Measurements from ENCODE around the gene DTNBP1.

Gene DTNBP1

DNA sequence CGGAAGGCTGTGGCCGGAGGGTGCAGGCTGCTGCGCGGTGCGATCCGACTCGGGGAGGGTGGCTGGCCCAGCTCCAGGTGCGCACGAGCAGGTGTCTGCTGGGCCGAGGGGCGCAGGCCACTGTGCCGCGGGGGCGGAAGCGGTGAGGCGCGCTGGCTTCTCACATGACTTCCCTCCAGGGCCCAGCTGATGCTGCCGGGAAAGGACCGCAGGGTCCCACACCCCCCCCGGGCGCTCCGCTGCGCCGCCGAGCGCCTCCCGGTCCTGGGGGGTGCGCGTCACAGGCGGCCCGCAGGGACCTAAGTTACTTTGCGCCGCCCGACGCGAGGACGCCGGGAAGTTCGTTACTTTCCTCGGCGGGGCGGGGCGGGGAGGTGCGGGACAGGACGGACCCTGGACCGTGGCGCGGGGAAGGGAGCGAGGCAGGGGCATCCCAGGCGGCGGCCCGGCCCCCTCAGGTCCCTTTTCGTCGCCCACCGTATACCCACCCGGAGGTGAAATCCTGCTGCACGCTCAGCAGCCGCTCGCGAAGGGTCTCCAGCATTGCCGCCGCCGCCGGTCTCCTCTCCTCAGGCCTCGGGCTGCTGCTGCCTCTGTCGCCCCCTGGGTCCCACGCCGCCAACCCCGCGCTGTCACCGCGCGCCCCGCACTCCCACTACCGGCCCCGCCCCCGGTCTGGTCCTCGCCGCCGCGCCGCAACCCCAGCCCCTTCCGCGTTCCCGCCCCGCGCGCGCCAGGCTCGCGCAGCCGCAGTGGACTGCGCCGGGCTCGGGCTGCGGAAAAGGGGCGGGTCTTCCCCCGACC, at the start of gene DTNBP1:
Gene DTNBP1, minus strand, starts transcription at position 703 of the 804 bp plus-strand sequence. Its CDS starts 159 bp downstream, at position 544.
- Histone ChIP-seq H3K36me3 (no peaks in the 10 kb centered on the region), H3K4me1 (peaks cover 0 to 11% (median 4%) of the 10 kb centered on the region in 4 donors), H3K9me3 (no peaks in the 10 kb centered on the region), H3K27me3 (no peaks in the 10 kb centered on the region), H3K4me3 (peak within 1 kb of the TSS; percentile 88 to 100), H3K27ac (peak within 1 kb of the TSS; percentile 79 to 93)
- peak; percentile 80 to 88 for DNase-seq
- TF ChIP-seq, protein P1, sequence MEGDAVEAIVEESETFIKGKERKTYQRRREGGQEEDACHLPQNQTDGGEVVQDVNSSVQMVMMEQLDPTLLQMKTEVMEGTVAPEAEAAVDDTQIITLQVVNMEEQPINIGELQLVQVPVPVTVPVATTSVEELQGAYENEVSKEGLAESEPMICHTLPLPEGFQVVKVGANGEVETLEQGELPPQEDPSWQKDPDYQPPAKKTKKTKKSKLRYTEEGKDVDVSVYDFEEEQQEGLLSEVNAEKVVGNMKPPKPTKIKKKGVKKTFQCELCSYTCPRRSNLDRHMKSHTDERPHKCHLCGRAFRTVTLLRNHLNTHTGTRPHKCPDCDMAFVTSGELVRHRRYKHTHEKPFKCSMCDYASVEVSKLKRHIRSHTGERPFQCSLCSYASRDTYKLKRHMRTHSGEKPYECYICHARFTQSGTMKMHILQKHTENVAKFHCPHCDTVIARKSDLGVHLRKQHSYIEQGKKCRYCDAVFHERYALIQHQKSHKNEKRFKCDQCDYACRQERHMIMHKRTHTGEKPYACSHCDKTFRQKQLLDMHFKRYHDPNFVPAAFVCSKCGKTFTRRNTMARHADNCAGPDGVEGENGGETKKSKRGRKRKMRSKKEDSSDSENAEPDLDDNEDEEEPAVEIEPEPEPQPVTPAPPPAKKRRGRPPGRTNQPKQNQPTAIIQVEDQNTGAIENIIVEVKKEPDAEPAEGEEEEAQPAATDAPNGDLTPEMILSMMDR (IDR thresholded peaks at IDR 0.05): no peak
- intact Hi-C loops (cut with DNase I; ENCODE audit: low total_unique reads): no loop called here

DNA sequence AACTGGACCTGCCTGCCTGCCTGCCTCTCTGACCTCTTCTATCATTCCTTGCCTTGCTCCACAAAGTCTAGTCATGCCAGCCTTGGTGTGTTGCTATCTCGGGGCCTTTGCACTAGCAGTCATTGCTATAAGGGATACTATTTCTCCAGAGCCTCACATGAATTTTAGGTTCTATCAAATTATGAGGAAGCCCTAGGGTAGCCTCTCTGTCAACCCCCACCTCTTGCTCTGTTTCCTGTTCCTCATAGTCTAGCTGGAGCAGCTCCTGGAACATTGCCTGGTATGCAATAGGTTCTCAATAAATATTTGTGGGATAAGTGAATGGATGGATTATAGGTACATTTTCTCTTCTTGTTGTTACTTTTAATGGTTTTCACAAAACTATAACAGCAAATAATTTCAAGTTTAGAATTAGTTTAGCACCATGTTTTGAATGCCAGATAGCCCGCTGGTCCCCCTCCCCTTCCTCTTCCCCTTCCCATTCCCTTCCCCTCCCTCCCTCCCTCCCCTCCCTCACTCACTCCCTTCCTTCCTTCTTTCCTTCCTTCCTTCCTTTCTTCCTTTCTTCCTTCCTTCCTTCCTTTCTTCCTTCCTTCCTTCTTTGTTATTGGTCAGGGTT, 46.9 kb upstream of the DTNBP1 start:
- H3K36me3 ChIP-seq: no peaks in the 10 kb centered on the region
- no peaks in the 10 kb centered on the region for H3K27me3 ChIP-seq
- no peak for DNase-seq
- no peak overlapping the region for H3K27ac ChIP-seq
- TF ChIP-seq, protein P1 (IDR thresholded peaks at IDR 0.05): no peak
- H3K9me3 ChIP-seq: no peaks in the 10 kb centered on the region
- H3K4me3 ChIP-seq: no peak overlapping the region
- intact Hi-C loops (cut with DNase I; ENCODE audit: low total_unique reads): no loop called here
- peaks cover 0 to 14% (median 11%) of the 10 kb centered on the region in 4 donors for H3K4me1 ChIP-seq

DNA sequence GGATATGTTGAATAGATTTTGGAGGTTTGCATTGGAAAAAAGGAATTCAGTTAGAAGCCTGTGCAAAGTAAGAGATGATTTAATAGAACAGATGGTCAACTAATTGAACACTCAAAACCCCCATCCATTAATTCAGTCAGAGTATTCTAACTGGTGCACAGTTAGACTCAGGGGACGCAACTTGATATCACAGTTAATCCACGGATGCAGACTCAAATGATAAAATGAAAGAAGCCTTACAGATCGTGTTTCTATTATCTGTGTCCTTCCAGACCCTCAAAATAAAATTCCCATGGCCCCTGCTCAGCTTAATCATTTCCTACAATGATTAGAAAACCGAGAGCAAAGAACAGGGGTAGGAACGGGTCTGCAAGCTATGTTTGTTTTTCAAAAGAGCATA, 45.4 kb upstream of the DTNBP1 start:
- no peak for DNase-seq
- Histone ChIP-seq H3K27me3 (no peaks in the 10 kb centered on the region), H3K36me3 (no peaks in the 10 kb centered on the region), H3K9me3 (peaks cover 0 to 9% (median 0%) of the 10 kb centered on the region in 3 donors), H3K4me3 (no peak overlapping the region), H3K27ac (no peak overlapping the region), H3K4me1 (peaks cover 0 to 13% (median 11%) of the 10 kb centered on the region in 4 donors)
- intact Hi-C loops (cut with DNase I; ENCODE audit: low total_unique reads): no loop called here
- TF ChIP-seq, protein P1 (IDR thresholded peaks at IDR 0.05): no peak

GRCh38 chr6:15705981-15706380, 43.2 kb upstream of the DTNBP1 start:
- no peak for DNase-seq
- H3K27ac ChIP-seq: no peak overlapping the region
- peaks cover 0 to 9% (median 0%) of the 10 kb centered on the region in 3 donors for H3K9me3 ChIP-seq
- H3K27me3 ChIP-seq: no peaks in the 10 kb centered on the region
- TF ChIP-seq, protein P1 (IDR thresholded peaks at IDR 0.05): no peak
- intact Hi-C loops (cut with DNase I; ENCODE audit: low total_unique reads): no loop called here
- H3K36me3 ChIP-seq: no peaks in the 10 kb centered on the region
- H3K4me3 ChIP-seq: no peak overlapping the region
- H3K4me1 ChIP-seq: no peaks in the 10 kb centered on the region

- TF ChIP-seq, protein P1 (IDR thresholded peaks at IDR 0.05): no peak
- no peaks in the 10 kb centered on the region for H3K36me3 ChIP-seq
- no peak overlapping the region for H3K27ac ChIP-seq
- DNase-seq: no peak
- no peaks in the 10 kb centered on the region for H3K27me3 ChIP-seq
- H3K4me1 ChIP-seq: no peaks in the 10 kb centered on the region
- peaks cover 0 to 3% (median 0%) of the 10 kb centered on the region in 3 donors for H3K9me3 ChIP-seq
- no peak overlapping the region for H3K4me3 ChIP-seq
- intact Hi-C loops (cut with DNase I; ENCODE audit: low total_unique reads): loop anchor here (10.0 kb wide), 1 partner anchor 576 kb away; no protein-coding TSS in a partner anchor
These were observed 35.6 kb upstream of the DTNBP1 start for GRCh38 chr6:15698471-15698870.

Measured in tibial artery (tissue), 4 donors.